ENCODE results near the gene CYP2W1.

CYP2W1 gene

DNA sequence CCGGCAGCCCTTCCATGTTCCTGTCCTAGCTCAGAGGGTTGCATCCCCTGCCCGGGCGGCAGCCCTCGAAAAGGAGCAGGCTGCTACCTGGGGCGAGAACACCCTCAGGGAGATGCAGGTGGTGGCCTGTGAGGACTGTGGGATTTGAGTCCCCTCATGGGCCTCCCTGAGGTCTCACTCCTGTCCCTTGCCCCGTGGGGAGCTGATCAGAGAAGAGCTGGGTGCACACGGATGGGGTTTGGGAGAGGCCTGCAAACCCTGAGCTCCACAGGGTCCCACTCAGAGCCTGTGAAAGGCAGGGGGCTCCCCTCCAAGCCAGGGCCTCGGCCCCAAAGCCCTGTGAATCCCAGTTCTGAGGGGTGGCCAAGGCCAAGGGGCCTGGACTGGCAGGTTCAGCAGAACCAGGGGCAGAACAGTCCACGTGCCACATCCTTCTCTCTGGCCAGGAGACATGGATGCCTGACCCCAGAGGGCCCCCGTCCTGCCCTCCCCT is 424 bp upstream of the CYP2W1 start:
- no peak for DNase-seq

GRCh38 chr7:983616-984071 is 663 bp downstream of the CYP2W1 start:
- DNase-seq: no peak

DNA sequence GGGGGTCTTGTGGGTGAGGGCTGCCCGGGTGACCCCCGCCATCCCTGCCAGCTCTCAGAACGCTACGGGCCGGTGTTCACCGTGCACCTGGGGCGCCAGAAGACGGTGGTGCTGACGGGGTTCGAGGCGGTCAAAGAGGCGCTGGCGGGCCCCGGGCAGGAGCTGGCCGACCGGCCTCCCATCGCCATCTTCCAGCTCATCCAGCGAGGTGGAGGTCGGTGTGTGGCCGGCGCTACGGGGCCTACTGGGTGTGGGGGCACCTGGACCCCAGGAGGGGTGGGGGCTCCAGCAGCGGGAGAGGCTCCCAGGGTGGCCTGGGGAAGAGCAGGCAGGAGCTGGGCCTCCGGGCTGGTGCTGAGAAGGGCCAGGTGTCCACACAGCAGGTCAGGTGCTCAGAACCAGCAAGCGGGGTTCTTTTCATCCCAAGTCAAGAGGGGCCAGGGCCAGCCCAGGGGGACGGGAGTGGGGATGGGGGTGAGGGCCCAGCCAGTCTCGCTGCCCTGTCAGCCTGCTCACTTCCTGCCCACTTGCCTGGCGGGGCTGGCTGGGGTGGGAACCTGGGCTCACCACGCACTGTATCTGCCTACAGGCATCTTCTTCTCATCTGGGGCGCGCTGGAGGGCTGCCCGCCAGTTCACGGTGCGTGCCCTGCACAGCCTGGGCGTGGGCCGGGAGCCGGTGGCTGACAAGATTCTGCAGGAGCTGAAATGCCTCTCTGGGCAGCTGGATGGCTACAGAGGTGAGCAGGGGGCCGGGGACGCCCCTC is 1.6 kb downstream of the CYP2W1 start:
- DNase-seq: no peak

GRCh38 chr7:985127-985416 is 2.1 kb downstream of the CYP2W1 start:
- DNase-seq: no peak

GRCh38 chr7:985915-986741 is 3.1 kb downstream of the CYP2W1 start:
- peak; percentile 19 for DNase-seq

GRCh38 chr7:986766-987751 is 4.1 kb downstream of the CYP2W1 start:
- no peak for DNase-seq

DNA sequence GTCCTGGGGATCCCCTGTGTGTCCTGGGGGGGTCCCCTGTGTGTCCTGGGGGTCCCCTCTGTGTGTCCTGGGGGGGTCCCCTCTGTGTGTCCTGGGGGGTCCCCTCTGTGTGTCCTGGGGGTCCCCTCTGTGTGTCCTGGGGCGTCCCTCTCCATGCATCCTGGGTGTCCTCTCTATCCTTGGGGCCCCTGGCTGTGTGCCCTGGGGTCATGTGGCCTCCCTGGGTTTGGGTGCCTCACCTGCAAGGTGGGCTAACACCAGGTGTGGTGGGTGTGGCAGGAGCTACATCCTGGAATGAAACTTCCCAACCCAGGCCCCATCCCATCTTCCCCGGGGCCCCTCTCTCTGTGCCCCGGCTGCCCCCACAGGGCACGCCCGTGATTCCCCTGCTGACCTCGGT is 4.9 kb downstream of the CYP2W1 start:
- DNase-seq: no peak

DNA sequence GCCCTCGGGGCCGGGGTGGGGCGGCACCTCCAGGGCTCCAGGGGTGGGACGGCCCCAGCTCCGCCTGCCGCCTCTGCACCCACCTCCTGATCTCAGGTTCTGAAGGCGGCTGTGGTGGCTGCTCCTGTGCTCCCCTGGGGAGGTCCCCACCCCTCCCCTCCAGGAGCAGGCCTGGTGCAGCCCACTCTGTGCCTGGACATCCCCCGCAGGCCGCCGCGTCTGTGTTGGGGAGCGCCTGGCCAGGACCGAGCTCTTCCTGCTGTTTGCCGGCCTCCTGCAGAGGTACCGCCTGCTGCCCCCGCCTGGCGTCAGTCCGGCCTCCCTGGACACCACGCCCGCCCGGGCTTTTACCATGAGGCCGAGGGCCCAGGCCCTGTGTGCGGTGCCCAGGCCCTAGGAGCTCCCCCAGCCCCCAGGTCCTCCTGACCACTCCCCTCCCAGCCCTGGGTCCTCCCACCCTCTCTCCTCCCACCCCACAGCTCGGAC is 5.5 kb downstream of the CYP2W1 start:
- no peak for DNase-seq

DNA sequence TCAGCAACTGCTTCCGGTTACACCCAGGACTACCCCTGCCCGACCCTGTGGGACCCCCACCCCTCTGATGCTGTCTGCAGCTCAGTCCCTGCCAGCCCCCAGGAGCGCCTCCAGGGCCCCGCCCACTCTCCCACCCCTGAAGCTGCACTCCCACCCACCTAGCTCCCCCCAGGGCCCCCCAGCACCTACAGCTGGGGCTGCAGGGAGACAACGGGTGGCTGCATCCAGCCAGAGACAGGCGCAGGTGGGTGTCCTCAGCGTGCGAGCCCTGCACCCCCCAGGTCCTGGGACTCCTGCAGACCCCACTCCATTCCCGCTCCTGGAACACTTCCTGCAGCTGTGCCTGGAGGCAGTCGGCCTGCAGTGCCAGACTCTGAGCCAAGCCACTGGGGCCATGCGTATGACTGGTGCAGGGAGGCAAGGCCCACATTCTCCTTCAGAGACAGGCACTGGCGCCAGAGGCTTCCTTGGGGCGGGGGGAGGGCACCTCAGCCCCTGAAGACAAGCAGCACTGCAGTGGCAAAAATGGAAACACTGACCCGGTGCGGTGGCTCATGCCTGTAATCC is 6.1 kb downstream of the CYP2W1 start:
- peak; percentile 28 for DNase-seq

DNA sequence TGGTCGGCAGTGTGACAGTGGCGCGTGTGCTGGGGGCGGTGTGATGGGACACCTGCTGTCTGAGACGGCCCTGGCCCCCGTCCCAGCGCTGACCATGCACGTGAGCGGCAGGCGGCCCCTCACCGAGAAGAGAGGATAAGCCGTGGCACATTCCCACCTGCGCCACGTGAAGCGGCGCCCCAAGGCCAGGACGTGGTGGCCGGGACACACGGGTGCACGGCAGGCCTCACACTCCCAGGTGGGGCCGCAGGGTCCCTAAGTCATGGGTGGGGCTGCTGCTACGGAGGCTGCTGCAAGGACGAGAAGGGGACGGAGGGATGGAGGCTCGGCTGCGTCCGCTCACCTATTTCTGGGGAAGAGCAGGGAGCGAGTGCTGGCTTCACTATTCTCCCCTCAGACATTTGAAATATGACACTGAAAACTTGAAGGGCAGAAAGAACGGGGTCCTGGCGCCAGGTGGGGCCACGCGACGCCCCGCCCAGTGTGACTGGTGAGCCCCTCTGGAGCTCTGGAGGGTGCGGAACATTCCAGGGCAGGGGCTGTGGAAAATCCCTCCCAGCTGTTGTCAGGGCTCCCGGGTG is 7.5 kb downstream of the CYP2W1 start:
- DNase-seq: no peak

- no peak for DNase-seq
Observed at GRCh38 chr7:990933-991728, 8.2 kb downstream of the CYP2W1 start.

GRCh38 chr7:991729-992656 is 9.0 kb downstream of the CYP2W1 start:
- no peak for DNase-seq

GRCh38 chr7:992709-993607 is 10.0 kb downstream of the CYP2W1 start:
- DNase-seq: peak; percentile 92

DNA sequence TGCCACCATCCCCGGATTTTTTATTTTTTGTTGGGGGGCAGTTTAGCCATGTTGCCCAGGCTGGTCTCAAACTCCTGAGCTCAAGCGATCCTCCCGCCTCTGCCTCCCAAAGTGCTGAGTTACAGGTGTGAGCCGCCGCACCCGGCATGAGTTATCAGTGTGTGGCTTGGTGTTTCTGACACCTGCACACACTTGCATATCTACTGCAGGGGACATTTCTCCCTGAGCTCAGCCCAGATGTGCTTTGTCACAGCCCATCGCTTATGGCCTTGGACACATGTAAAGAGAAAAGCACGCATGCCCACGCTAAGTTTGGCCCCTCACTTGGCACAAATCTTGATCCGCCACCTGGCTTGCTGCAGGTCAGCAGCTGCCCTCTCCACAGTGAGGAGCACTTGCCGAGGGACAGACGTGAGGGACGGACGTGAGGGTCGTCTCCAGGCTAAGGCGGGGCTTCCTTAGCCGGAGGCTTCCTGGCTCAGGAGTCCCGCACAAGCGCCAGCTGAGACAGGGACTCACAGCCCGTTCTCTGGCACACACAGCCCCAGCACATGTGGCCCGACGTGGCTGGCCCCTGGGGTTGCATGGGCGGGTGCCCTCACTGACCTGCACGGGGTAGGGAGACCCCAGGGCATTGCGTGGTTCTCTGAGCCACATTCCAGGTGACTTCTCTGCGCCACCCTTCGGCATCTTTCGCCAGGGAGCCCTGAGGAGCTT is 11.8 kb downstream of the CYP2W1 start:
- DNase-seq: no peak

DNA sequence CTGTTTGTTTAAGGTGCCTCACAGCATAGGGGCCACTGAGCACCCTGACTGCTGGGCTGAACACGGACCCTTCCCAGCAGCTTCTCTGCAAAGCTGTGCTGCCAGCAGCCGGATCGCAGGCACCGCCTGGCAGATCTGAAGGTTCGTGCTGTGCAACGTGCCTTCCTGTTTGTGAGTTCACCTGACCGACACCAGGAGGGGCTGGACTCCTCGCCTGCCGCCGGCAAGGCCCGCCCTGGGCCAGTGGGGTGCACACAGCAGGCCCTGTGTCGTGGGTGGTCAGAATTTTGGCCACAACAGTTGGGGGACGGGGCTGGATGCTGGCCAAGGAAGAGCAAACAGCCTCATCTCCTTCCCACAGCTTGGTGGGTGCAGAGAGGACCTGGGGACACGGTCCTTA is 12.6 kb downstream of the CYP2W1 start:
- no peak for DNase-seq

GRCh38 chr7:996079-996872 is 13.3 kb downstream of the CYP2W1 start:
- DNase-seq: no peak

Measured in fibroblast of skin of right biceps (primary cell).